ENCODE data around the gene PCDHGC3.
A peak's percentile ranks its signal among the peaks of the same experiment; 100 is the strongest.

Gene PCDHGC3

GRCh38 chr5:141508798-141509611 lies 33.2 kb downstream of the PCDHGC3 start:
- DNase-seq, result no peak

DNA sequence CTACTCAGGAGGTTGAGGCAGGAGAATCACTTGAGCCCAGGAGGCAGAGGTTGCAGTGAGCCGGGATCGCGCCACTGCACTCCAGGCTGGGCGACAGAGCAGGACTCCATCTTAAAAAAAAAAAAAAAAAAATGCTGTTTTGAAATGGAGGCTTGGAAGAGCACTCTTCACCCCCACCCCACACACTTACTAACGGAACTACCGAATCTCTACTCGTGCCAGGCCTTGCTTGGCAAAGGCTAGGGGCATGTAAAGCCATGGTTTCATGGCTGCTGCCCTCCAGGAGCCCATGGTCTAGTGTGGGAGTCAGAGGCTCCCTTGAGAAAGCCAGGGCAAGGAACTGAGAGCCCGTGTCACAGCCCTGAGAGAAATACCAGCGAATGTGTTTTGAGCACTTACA lies 34.4 kb downstream of the PCDHGC3 start:
- no peak for DNase-seq

DNA sequence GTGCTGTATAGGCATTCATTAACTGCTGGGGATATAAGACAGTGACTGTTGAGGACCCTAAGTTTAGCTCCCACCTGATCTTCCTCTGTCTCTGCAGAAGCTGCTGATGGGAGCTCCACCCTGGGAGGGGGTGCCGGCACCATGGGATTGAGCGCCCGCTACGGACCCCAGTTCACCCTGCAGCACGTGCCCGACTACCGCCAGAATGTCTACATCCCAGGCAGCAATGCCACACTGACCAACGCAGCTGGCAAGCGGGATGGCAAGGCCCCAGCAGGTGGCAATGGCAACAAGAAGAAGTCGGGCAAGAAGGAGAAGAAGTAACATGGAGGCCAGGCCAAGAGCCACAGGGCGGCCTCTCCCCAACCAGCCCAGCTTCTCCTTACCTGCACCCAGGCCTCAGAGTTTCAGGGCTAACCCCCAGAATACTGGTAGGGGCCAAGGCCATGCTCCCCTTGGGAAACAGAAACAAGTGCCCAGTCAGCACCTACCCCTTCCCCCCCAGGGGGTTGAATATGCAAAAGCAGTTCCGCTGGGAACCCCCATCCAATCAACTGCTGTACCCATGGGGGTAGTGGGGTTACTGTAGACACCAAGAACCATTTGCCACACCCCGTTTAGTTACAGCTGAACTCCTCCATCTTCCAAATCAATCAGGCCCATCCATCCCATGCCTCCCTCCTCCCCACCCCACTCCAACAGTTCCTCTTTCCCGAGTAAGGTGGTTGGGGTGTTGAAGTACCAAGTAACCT lies 35.3 kb downstream of the PCDHGC3 start:
- DNase-seq, result no peak

GRCh38 chr5:141511771-141512325 lies 36.1 kb downstream of the PCDHGC3 start:
- no peak for DNase-seq

- peak; percentile 86 for DNase-seq
Observed at GRCh38 chr5:141512390-141512910, 36.7 kb downstream of the PCDHGC3 start.

DNA sequence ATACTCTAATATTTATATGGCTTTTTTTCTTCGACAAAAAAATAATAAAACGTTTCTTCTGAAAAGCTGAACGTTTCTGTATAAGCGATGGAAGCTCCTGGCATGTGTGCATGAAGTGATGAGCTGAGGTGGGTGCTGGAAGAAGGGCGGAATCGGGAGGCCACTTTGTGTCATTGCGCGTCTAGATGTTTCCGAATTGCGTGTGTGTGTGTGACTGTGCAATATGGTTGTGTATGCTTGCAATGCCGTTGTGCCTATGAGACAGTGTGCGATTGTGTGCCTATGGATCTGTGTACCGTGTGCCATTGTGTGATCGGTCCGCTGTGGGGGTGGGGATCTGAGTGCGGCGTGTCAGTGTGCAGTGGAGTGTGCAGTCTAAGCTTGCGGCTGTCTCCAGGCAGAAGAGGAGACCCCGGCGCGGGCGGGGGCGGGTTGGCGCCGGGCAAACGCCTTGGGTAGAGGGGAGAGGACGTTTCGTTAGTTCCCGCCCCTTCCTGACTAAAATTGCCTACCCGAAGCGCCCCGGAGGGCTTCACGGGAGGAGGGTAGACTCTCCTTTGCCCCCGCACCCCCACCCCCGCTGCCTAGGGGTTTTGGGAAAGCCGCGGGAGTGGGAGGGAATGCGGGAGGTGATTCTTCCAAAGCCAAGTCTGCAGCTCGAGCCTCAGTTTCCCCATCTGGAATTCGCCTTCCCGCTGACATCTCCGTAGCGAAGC lies 37.3 kb downstream of the PCDHGC3 start:
- DNase-seq, result peak; percentile 43

DNA sequence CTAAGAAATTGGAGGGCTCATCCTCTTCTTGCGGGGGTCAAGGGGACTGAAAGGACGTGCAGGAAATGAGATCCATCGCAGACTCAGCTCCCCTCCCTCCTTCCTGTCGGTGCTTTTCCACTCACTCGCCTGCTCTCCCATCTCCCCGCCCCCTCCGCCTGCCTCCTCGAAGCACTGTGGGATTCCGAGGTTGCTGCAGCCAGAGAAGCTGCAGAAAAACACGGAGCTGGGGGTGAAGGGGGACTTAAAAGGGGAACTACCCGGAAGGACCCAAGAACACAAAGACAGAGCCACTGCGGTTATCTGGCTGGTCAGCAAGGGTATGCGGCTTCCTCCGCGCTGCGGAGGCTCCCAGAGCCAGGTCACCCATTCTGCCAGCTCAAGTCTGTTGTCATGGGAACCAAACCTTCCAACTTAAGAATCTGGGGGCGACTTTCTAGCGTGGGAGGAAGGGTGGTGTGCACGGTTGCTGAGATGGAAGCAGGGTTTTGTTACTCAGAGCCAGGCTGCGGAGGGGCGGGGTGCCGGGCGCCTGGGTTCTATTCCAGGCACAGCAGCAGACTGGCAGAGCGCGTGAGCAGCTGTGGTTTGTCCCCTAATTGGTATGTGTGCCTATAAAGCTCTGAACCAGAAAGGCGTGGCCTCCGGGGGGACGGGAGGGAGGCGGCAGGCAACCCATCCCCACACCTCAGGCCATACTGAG lies 38.0 kb downstream of the PCDHGC3 start:
- DNase-seq, result peak; percentile 77

DNA sequence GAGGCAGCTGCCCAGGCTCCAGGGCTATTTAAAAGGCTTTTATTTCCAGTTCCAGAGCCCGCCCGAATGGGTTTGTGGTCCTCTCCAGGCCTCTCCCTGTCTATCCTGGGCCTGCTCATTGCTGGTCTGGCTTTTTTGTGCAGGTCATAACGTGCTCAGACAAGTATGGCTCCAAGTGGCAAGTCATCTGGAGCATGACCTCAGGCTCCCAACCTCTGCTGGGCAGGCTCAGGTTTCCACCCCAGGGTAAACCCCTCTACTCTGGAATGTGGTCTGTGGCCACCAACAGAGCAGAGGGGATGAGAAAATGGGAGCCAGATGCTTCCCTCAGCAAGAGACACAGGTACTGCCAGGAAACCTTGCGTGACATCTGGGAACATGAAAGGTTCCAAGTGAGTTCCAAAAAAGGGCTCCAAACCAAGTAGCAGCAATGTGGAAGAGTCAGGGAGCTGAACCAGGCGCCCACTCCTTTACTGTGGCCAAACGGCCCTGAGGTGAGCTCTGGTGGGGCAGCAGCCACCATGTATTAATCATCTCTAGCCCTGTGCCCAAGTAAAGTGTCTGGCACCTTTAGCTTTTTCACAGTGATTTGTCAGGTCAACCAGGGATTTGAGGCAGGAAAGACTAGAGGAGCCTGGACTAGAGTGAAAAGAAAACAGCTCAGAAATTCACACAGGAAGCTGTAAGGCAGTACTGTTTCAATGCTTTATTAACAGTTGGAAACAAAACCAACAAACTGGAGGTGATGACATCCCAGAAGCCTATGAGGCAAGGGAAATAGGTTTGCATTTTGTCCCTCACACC lies 38.8 kb downstream of the PCDHGC3 start:
- DNase-seq, result no peak

- DNase-seq, result no peak
Observed at GRCh38 chr5:141515141-141515540, 39.4 kb downstream of the PCDHGC3 start.

DNA sequence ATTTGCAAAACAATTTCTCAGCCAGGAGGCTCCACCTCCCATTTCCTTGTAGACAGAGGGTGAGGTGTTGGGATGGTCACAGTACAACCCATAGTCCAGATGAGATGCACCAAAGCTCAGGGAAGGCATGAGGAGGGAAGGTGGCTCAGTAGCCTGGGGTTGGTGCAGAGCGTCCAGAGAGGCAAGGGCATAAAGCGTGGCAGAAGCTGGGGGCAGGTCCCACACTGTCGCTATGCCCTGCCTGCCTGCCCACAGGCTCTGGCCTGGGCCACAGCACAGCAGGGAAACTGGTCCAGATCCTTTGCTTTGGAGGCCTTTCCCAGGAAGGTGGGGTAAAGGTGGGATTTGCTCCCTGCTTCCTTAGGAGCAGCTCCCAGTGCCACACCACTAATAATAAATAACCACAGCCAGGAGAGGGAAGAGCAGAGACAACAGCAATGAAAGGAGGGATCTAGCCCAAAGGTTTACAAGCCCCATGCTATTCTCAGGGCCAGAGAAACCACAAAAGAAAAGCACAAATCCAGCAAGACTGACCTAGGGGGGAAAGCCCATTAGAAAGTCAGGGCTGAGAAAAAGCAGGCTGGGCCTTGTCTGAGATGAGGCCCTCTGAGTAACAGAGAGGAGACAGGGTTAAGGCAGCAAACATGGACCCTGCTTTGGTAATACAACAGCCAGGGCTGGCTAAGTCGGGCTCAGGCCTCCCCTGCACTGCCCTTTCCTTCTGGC lies 40.3 kb downstream of the PCDHGC3 start:
- no peak for DNase-seq

DNA sequence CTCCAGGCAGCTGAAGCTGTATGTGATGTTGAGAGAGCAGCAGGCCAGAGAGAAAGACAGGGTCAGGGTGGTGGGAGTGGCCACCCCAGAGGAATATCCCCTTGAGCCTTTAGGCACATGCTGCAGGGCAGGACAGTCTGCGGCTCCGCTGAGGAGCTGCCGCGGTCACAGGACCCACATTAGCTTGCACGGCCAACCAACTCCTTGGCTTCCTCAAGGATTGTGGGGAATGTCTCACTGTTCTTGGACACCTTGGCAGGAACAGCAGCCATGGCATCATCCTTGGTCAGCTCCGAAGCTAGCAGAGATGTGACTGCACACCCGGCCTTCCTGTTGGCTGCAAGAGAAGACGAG lies 40.9 kb downstream of the PCDHGC3 start:
- no peak for DNase-seq

- no peak for DNase-seq
Observed at GRCh38 chr5:141517312-141517711, 41.5 kb downstream of the PCDHGC3 start.

DNA sequence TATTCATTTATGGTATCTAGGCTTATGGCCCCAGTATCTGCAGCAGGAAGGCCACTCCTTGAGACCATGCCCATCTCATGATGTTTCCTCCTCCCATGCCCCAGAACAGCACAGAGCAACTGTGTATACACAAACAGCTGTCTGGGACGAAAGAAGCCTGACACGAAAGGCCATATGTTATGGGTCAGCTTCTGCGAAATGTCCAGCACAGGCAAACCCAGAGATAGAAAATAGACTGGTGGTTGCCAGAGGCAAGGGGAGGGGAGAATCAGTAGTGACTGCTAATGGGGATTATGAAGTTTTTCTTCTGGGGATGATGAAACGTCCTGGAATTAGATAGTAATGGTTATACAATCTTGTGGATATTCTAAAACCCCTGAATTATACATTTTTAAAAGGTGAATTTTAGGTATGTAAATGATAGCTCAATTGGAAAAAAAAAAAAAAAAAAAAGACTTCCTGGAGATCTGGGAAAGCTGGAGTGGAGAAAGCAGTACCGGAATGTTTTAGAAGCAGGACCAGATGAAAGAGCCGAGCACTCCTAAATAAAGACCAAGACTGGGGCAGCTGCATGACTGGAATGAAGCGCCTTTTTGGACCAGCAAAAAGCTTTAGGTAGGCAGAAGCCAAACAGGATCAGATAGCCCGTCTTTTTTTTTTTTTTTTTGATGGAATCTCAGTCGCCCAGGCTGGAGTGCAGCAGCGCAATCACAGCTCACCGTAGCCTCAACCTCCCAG lies 42.3 kb downstream of the PCDHGC3 start:
- no peak for DNase-seq

GRCh38 chr5:141518618-141519015 lies 42.9 kb downstream of the PCDHGC3 start:
- no peak for DNase-seq

DNA sequence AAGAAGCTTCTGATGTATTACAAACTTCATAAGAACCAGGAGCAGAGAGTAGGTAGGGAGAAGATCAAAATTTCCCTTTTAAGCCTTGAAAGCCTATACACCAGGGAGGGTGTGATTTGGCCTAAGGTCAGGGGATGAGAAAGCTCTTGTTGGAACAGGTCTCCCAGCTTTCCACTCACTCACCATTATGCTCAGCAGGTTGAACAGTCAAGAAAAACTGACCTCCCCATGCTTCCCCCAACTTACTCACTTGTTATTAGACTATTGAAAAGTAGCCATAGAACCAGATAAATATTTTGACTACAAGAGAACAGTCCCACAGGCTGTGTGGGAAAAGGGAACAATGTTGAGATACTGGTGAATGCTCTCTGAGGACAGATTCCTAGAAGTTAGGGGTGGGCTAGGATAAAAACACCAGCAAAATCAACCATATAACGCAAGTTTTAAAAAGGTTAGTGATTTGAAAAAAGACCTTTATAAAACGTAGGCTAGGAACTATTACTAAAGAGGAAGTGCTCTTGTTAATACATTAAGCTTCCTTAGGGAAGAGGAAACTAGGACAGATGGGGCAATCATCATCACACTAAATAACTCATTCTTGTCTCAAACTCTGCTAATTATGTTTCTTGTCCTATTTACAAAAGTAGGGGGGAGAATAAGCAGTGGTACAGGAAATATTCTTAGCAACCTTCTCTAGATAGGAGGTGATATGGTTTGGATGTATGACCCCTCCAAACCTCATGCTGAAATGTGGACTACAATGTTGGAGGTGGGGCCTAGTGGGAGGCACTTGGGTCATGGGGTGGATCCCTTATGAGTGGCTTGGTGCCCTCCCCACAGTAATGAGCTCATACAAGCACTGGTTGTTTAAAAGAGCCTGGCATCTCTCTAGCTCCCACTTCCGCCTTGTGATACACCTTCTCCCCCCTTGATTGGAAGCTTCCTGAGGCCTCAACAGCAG lies 44.1 kb downstream of the PCDHGC3 start:
- no peak for DNase-seq

- DNase-seq, result no peak
Observed at GRCh38 chr5:141521244-141521781, 45.5 kb downstream of the PCDHGC3 start.

GRCh38 chr5:141522301-141522700 lies 46.5 kb downstream of the PCDHGC3 start:
- no peak for DNase-seq

DNA sequence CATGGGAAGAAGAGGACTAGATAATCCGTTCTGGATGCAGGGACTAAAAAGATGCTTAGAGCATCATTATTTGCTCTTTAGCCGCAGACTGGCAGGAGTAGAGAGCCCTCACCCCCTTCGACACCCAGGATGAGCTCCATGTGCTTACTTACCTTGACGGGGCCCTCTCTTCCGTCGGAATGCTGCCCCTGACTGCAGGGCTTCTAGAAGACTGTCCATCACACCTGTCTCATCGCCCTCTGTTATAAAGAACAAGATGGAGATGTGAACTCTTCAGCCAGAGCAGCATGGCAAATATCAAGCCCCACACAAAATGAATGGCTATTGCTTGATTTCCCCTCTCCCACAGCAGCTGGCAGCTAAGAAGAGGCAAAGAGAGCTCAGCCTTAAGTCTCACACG lies 48.2 kb downstream of the PCDHGC3 start:
- no peak for DNase-seq

Measured in stimulated activated CD4-positive, alpha-beta T cell treated with anti-CD3 and anti-CD28 coated beads, Interleukin-4, amount 100 ng/mL, for 1 hour (primary cell).